SH-SY5Y (cell line): Measurements from ENCODE around the gene RBM18.

ENCODE experiments used
- GATA2 ChIP-seq: IDR thresholded peaks from 2 replicates; pipeline ENCODE4 v1.6.1; 2011; ENCODE audit warnings: mild to moderate bottlenecking, low read depth, low read length
- GATA3 ChIP-seq: IDR thresholded peaks from 2 replicates; pipeline ENCODE4 v1.6.1; 2011; ENCODE audit warnings: low read depth, mild to moderate bottlenecking, low read length, moderate library complexity

DNA sequence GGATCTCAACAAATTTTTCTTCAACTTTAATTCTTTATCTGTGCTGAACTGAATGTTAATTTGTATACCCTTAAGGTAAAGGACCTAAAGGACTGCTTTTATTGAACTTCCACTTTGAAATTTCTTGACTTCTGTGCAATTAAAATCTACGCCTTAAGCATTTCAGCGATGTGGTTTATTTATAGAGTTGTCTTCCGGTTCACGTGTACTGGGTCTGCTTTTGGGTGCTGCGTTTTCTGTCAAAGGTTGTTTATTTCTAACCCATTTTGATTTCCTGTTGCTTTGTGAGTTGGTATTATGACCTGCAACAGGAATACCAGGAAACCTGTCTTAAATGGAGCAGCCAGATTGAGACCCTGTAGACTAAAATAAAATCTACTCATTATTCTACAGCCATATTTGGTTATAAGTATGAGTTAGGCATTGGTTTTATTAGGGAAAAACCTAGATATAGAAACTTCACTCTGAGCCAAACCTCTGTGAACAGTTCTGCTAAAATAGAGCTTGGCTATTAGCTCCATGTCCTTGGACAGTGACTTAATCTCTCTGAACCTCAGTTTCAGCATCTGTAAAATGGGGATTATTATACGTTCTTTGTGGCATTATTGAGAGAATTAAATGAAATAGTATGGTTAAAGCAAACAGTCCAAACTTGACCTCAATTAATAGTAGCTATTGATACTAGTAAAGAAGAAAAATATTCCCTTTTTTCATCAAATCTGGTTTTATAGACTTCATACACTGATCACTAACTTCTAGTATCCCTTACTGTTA, 3.6 kb upstream of the RBM18 start:
- TF ChIP-seq GATA2 (no peak), GATA3 (no peak)
